WTC11 (cell line): ENCODE measurements around the gene BIVM. TPM values are rescaled to one million over a fixed set of nuclear protein-coding genes. Genes with fewer than 3 reads are reported as not detected.
A peak's percentile ranks its signal among the peaks of the same experiment; 100 is the strongest.

Source experiments
- ATAC-seq: fragments of 200-7000 bp; cut with Tn5 transposase; 2 replicates; pipeline ENCODE4 v1.10.0; 2021; ENCODE audit warnings: mild to moderate bottlenecking, moderate library complexity
- CTCF ChIA-PET: fragments of 300-600 bp; sonication (Branson Sonifier 250); formaldehyde crosslinking; loops from one replicate; lab custom pipeline; 2021; ENCODE audit warnings: antibody characterized with exemption; lab: Charles Lee
- POLR2A ChIA-PET: fragments of 350-600 bp; sonication (Branson Sonifier 250); formaldehyde crosslinking; loops from one replicate; lab custom pipeline; 2021; ENCODE audit warnings: antibody characterized with exemption; lab: Charles Lee
- DNase-seq: peaks from one replicate; pipeline ENCODE4 v3.0.0; 2021; ENCODE audit warnings: low spot score
- H3K27ac Mint-ChIP-seq: 2 replicates; pipeline ENCODE4 v1.8.0; 2021; ENCODE audit warnings: mixed read lengths
- H3K27me3 Mint-ChIP-seq: 2 replicates; pipeline ENCODE4 v1.8.0; 2021; ENCODE audit warnings: low read depth, mild to moderate bottlenecking, moderate library complexity, mixed read lengths
- H3K36me3 Mint-ChIP-seq: 2 replicates; pipeline ENCODE4 v1.8.0; 2021; ENCODE audit warnings: mixed read lengths
- H3K4me1 Mint-ChIP-seq: 2 replicates; pipeline ENCODE4 v1.8.0; 2022; ENCODE audit warnings: mixed read lengths
- H3K4me3 Mint-ChIP-seq: 2 replicates; pipeline ENCODE4 v1.8.0; 2021; ENCODE audit warnings: mild to moderate bottlenecking, moderate library complexity, mixed read lengths
- H3K9me3 Mint-ChIP-seq: 2 replicates; pipeline ENCODE4 v1.8.0; 2021; ENCODE audit warnings: mixed read lengths
- CBFB ChIP-seq: sonication (generic); formaldehyde crosslinking; IDR thresholded peaks from 2 replicates; pipeline ENCODE4 v1.8.1; 2022; ENCODE audit warnings: mild to moderate bottlenecking, low read depth, missing genetic modification reagents
- EMX1 ChIP-seq: fragments of 250-450 bp; sonication (Bioruptor Pico); IDR thresholded peaks from 2 replicates; pipeline ENCODE4 v1.8.0; 2021; ENCODE audit warnings: mild to moderate bottlenecking
- ESRRA ChIP-seq: sonication (generic); formaldehyde crosslinking; IDR thresholded peaks from 2 replicates; pipeline ENCODE4 v1.8.1; 2022; ENCODE audit warnings: mild to moderate bottlenecking, missing genetic modification reagents, borderline replicate concordance
- GABPB1 ChIP-seq: sonication (generic); formaldehyde crosslinking; IDR thresholded peaks from 2 replicates; pipeline ENCODE4 v1.8.1; 2023; ENCODE audit warnings: mild to moderate bottlenecking, missing genetic modification reagents
- GRHL2 ChIP-seq: fragments of 250-450 bp; sonication (Bioruptor Pico); IDR thresholded peaks from 2 replicates; pipeline ENCODE4 v1.8.0; 2022; ENCODE audit warnings: mild to moderate bottlenecking, moderate library complexity; ENCODE audit not compliant: insufficient replicate concordance, severe bottlenecking
- RELA ChIP-seq: sonication (generic); formaldehyde crosslinking; IDR thresholded peaks from 2 replicates; pipeline ENCODE4 v1.8.1; 2022; ENCODE audit warnings: missing genetic modification reagents, mild to moderate bottlenecking, borderline replicate concordance
- SMAD4 ChIP-seq: sonication (generic); formaldehyde crosslinking; IDR thresholded peaks from 2 replicates; pipeline ENCODE4 v1.8.0; 2022; ENCODE audit warnings: mild to moderate bottlenecking, missing genetic modification reagents
- ZNF121 ChIP-seq: sonication (generic); formaldehyde crosslinking; IDR thresholded peaks from 2 replicates; pipeline ENCODE4 v1.8.0; 2023; ENCODE audit warnings: missing genetic modification reagents
- ZNF219 ChIP-seq: sonication (generic); formaldehyde crosslinking; IDR thresholded peaks from 2 replicates; pipeline ENCODE4 v1.8.0; 2023; ENCODE audit warnings: missing genetic modification reagents, mild to moderate bottlenecking, borderline replicate concordance
- ZNF317 ChIP-seq: sonication (generic); formaldehyde crosslinking; IDR thresholded peaks from 2 replicates; pipeline ENCODE4 v1.8.1; 2023; ENCODE audit warnings: low read depth, mild to moderate bottlenecking, moderate library complexity, missing genetic modification reagents, borderline replicate concordance
- ZNF396 ChIP-seq: fragments of 250-450 bp; sonication (Bioruptor Pico); IDR thresholded peaks from 2 replicates; pipeline ENCODE4 v1.8.0; 2021; ENCODE audit warnings: mild to moderate bottlenecking, moderate library complexity, borderline replicate concordance
- total RNA-seq: library from RNA; stranded (reverse); gene quantifications from 3 replicates; pipeline ENCODE4 v1.2.3, GENCODE V29; 2021
- TF ChIP-seq, protein P1 (sequence below): sonication (generic); formaldehyde crosslinking; IDR thresholded peaks from 2 replicates; pipeline ENCODE4 v1.8.0; 2022; ENCODE audit warnings: mild to moderate bottlenecking, missing genetic modification reagents
- TF ChIP-seq, protein P2 (sequence below): fragments of 200-600 bp; IDR thresholded peaks from 2 replicates; pipeline ENCODE4 v1.8.0; 2022; ENCODE audit warnings: antibody characterized with exemption
- TF ChIP-seq, protein P3 (sequence below): sonication (generic); formaldehyde crosslinking; IDR thresholded peaks from 2 replicates; pipeline ENCODE4 v1.8.0; 2022; ENCODE audit warnings: mild to moderate bottlenecking, missing genetic modification reagents
- TF ChIP-seq, protein P4 (sequence below): sonication (generic); formaldehyde crosslinking; IDR thresholded peaks from 2 replicates; pipeline ENCODE4 v1.8.0; 2023; ENCODE audit warnings: missing genetic modification reagents
- TF ChIP-seq, protein P5 (sequence below): sonication (generic); formaldehyde crosslinking; conservative IDR thresholded peaks from 2 replicates; pipeline ENCODE4 v1.8.1; 2022; ENCODE audit warnings: mild to moderate bottlenecking, missing genetic modification reagents
- TF ChIP-seq, protein P6 (sequence below): sonication (generic); formaldehyde crosslinking; IDR thresholded peaks from 2 replicates; pipeline ENCODE4 v1.8.1; 2022; ENCODE audit warnings: mild to moderate bottlenecking, missing genetic modification reagents, moderate library complexity, borderline replicate concordance
- TF ChIP-seq, protein P7 (sequence below): sonication (generic); formaldehyde crosslinking; IDR thresholded peaks from 2 replicates; pipeline ENCODE4 v1.8.1; 2023; ENCODE audit warnings: mild to moderate bottlenecking, missing genetic modification reagents
- TF ChIP-seq, protein P8 (sequence below): fragments of 250-450 bp; sonication (Bioruptor Pico); IDR thresholded peaks from 2 replicates; pipeline ENCODE4 v1.9.0; 2021; ENCODE audit warnings: mild to moderate bottlenecking

Gene BIVM
- total RNA-seq, 1 experiment from 2014 or later, result 10.2 TPM

DNA sequence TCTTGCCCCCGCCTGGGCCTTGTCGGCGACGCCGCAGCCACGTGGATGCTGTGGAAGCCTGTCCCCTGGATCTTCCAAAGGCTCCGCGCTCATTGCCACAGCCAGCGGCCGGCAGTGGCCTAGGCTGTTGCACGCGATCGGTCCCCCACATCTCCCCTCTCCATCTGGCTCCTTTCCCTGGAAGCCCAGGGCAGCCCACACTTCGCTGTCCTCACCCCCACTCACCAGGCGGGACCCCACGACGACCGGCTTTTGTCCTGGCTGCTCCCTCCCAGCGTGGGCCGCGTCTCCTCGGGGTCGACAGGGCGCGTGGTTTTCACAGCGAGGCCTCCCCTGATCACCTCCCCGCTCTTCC, 24.7 kb upstream of the BIVM start:
- H3K4me1 Mint-ChIP-seq, result peaks cover 7% of the 10 kb centered on the region
- ATAC-seq, result peak; percentile 6
- no peaks in the 10 kb centered on the region for H3K36me3 Mint-ChIP-seq
- peaks cover 25% of the 10 kb centered on the region for H3K27me3 Mint-ChIP-seq
- no peaks in the 10 kb centered on the region for H3K9me3 Mint-ChIP-seq
- peak overlapping the region; percentile 74 for H3K27ac Mint-ChIP-seq
- ChIA-PET POLR2A (interaction anchor here (1.0 to 1.6 kb wide), 2 partner anchors 26 to 182 kb away, joined by 4 to 7 read pairs; no protein-coding TSS in a partner anchor), CTCF (interaction anchor here (0.8 to 1.8 kb wide), 4 partner anchors 16 to 96 kb away, joined by 3 to 9 read pairs (median 4); no protein-coding TSS in a partner anchor)
- TF ChIP-seq, protein P1, sequence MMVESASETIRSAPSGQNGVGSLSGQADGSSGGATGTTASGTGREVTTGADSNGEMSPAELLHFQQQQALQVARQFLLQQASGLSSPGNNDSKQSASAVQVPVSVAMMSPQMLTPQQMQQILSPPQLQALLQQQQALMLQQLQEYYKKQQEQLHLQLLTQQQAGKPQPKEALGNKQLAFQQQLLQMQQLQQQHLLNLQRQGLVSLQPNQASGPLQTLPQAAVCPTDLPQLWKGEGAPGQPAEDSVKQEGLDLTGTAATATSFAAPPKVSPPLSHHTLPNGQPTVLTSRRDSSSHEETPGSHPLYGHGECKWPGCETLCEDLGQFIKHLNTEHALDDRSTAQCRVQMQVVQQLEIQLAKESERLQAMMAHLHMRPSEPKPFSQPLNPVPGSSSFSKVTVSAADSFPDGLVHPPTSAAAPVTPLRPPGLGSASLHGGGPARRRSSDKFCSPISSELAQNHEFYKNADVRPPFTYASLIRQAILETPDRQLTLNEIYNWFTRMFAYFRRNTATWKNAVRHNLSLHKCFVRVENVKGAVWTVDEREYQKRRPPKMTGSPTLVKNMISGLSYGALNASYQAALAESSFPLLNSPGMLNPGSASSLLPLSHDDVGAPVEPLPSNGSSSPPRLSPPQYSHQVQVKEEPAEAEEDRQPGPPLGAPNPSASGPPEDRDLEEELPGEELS (CRISPR knock-in tag), result no peak
- TF ChIP-seq, protein P2, sequence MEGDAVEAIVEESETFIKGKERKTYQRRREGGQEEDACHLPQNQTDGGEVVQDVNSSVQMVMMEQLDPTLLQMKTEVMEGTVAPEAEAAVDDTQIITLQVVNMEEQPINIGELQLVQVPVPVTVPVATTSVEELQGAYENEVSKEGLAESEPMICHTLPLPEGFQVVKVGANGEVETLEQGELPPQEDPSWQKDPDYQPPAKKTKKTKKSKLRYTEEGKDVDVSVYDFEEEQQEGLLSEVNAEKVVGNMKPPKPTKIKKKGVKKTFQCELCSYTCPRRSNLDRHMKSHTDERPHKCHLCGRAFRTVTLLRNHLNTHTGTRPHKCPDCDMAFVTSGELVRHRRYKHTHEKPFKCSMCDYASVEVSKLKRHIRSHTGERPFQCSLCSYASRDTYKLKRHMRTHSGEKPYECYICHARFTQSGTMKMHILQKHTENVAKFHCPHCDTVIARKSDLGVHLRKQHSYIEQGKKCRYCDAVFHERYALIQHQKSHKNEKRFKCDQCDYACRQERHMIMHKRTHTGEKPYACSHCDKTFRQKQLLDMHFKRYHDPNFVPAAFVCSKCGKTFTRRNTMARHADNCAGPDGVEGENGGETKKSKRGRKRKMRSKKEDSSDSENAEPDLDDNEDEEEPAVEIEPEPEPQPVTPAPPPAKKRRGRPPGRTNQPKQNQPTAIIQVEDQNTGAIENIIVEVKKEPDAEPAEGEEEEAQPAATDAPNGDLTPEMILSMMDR, result no peak
- TF ChIP-seq, protein P3, sequence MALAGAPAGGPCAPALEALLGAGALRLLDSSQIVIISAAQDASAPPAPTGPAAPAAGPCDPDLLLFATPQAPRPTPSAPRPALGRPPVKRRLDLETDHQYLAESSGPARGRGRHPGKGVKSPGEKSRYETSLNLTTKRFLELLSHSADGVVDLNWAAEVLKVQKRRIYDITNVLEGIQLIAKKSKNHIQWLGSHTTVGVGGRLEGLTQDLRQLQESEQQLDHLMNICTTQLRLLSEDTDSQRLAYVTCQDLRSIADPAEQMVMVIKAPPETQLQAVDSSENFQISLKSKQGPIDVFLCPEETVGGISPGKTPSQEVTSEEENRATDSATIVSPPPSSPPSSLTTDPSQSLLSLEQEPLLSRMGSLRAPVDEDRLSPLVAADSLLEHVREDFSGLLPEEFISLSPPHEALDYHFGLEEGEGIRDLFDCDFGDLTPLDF (CRISPR knock-in tag), result no peak
- TF ChIP-seq ZNF121 (CRISPR knock-in tag) (no peak), ZNF317 (CRISPR knock-in tag) (no peak), RELA (CRISPR knock-in tag) (no peak), CBFB (no peak), ZNF396 (CRISPR knock-in tag) (no peak), GRHL2 (CRISPR knock-in tag) (no peak), SMAD4 (CRISPR knock-in tag) (no peak), GABPB1 (CRISPR knock-in tag) (no peak), ZNF219 (CRISPR knock-in tag) (no peak), ESRRA (no peak)
- TF ChIP-seq, protein P4, sequence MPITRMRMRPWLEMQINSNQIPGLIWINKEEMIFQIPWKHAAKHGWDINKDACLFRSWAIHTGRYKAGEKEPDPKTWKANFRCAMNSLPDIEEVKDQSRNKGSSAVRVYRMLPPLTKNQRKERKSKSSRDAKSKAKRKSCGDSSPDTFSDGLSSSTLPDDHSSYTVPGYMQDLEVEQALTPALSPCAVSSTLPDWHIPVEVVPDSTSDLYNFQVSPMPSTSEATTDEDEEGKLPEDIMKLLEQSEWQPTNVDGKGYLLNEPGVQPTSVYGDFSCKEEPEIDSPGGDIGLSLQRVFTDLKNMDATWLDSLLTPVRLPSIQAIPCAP (CRISPR knock-in tag), result no peak
- TF ChIP-seq, protein P5, sequence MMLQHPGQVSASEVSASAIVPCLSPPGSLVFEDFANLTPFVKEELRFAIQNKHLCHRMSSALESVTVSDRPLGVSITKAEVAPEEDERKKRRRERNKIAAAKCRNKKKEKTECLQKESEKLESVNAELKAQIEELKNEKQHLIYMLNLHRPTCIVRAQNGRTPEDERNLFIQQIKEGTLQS, result no peak
- no peak for DNase-seq
- peak overlapping the region; percentile 72 for H3K4me3 Mint-ChIP-seq

DNA sequence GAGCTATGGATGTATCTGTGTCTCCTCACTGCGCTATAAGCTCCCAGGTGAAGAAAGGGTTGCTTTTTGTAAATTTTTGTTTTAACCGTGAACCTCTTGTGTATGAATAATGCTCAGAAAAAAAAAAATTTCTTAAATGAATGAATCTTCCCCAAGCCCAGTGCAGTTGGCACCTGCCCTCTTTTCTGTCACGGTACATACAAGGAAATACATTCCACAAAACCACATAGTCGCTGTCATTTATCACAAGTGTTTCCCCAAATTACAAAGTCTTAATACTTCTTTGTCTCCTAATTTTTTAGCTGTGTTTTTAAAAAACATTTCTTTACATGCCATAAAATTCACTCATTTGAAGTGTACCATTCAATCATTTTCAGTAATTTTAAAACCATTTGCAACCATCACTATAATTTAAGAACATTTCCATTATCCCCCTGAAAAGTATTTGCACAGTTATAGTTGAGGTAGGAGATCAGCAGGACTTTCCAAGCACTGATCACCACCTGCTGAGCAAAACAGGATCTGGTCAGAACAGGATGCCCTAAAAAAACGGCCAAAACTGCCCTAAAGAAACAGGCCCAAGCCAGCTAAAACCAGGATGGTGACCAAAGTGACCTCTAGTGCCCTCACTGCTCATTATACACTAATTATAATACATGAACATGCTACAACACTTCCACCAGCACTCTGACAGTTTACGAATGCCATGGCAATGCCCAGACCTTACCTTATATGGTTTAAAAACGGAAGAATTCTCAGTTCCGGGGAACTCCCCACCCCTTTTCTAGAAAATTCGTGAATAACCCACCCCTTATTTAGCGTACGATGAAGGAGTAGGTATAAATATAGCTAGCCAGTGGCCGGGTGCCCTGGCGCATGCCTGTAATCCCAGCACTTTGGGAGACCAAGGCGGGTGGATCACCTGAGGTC, 24.1 kb upstream of the BIVM start:
- DNase-seq (no peak), ATAC-seq (no peak)
- no peaks in the 10 kb centered on the region for H3K9me3 Mint-ChIP-seq
- CTCF ChIA-PET, result interaction anchor here (0.6 to 1.8 kb wide), 3 partner anchors 25 to 197 kb away, joined by 3 to 4 read pairs (median 4); no protein-coding TSS in a partner anchor
- H3K36me3 Mint-ChIP-seq, result no peaks in the 10 kb centered on the region
- H3K27ac Mint-ChIP-seq, result no peak overlapping the region
- peaks cover 25% of the 10 kb centered on the region for H3K27me3 Mint-ChIP-seq
- POLR2A ChIA-PET, result no interaction called here
- peaks cover 7% of the 10 kb centered on the region for H3K4me1 Mint-ChIP-seq
- peak overlapping the region; percentile 72; the same call in 1 of the 2 replicates for H3K4me3 Mint-ChIP-seq
- TF ChIP-seq, protein P6, sequence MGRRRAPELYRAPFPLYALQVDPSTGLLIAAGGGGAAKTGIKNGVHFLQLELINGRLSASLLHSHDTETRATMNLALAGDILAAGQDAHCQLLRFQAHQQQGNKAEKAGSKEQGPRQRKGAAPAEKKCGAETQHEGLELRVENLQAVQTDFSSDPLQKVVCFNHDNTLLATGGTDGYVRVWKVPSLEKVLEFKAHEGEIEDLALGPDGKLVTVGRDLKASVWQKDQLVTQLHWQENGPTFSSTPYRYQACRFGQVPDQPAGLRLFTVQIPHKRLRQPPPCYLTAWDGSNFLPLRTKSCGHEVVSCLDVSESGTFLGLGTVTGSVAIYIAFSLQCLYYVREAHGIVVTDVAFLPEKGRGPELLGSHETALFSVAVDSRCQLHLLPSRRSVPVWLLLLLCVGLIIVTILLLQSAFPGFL, result no peak
- TF ChIP-seq, protein P2, result no peak
- TF ChIP-seq, protein P7, sequence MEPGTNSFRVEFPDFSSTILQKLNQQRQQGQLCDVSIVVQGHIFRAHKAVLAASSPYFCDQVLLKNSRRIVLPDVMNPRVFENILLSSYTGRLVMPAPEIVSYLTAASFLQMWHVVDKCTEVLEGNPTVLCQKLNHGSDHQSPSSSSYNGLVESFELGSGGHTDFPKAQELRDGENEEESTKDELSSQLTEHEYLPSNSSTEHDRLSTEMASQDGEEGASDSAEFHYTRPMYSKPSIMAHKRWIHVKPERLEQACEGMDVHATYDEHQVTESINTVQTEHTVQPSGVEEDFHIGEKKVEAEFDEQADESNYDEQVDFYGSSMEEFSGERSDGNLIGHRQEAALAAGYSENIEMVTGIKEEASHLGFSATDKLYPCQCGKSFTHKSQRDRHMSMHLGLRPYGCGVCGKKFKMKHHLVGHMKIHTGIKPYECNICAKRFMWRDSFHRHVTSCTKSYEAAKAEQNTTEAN, result no peak
- TF ChIP-seq, protein P8, sequence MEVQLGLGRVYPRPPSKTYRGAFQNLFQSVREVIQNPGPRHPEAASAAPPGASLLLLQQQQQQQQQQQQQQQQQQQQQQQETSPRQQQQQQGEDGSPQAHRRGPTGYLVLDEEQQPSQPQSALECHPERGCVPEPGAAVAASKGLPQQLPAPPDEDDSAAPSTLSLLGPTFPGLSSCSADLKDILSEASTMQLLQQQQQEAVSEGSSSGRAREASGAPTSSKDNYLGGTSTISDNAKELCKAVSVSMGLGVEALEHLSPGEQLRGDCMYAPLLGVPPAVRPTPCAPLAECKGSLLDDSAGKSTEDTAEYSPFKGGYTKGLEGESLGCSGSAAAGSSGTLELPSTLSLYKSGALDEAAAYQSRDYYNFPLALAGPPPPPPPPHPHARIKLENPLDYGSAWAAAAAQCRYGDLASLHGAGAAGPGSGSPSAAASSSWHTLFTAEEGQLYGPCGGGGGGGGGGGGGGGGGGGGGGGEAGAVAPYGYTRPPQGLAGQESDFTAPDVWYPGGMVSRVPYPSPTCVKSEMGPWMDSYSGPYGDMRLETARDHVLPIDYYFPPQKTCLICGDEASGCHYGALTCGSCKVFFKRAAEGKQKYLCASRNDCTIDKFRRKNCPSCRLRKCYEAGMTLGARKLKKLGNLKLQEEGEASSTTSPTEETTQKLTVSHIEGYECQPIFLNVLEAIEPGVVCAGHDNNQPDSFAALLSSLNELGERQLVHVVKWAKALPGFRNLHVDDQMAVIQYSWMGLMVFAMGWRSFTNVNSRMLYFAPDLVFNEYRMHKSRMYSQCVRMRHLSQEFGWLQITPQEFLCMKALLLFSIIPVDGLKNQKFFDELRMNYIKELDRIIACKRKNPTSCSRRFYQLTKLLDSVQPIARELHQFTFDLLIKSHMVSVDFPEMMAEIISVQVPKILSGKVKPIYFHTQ (CRISPR knock-in tag), result no peak
- TF ChIP-seq EMX1 (CRISPR knock-in tag), result no peak
